Ishikawa (cell line): ENCODE results near the gene EGFR.

ENCODE experiments used
- EP300 ChIP-seq: IDR thresholded peaks from 2 replicates; pipeline ENCODE4 v1.6.1; 2012; ENCODE audit warnings: borderline replicate concordance
- ZBTB7A ChIP-seq: IDR thresholded peaks from 2 replicates; pipeline ENCODE4 v1.6.1; 2012; ENCODE audit warnings: low read depth
- TF ChIP-seq, protein P1 (sequence below): IDR thresholded peaks from 2 replicates; pipeline ENCODE4 v1.6.1; 2012; ENCODE audit warnings: low read depth, mild to moderate bottlenecking

DNA sequence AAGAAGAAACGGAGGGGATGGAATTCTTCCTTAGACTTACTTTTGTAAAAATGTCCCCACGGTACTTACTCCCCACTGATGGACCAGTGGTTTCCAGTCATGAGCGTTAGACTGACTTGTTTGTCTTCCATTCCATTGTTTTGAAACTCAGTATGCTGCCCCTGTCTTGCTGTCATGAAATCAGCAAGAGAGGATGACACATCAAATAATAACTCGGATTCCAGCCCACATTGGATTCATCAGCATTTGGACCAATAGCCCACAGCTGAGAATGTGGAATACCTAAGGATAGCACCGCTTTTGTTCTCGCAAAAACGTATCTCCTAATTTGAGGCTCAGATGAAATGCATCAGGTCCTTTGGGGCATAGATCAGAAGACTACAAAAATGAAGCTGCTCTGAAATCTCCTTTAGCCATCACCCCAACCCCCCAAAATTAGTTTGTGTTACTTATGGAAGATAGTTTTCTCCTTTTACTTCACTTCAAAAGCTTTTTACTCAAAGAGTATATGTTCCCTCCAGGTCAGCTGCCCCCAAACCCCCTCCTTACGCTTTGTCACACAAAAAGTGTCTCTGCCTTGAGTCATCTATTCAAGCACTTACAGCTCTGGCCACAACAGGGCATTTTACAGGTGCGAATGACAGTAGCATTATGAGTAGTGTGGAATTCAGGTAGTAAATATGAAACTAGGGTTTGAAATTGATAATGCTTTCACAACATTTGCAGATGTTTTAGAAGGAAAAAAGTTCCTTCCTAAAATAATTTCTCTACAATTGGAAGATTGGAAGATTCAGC is 187.6 kb downstream of the EGFR start:
- TF ChIP-seq, protein P1, sequence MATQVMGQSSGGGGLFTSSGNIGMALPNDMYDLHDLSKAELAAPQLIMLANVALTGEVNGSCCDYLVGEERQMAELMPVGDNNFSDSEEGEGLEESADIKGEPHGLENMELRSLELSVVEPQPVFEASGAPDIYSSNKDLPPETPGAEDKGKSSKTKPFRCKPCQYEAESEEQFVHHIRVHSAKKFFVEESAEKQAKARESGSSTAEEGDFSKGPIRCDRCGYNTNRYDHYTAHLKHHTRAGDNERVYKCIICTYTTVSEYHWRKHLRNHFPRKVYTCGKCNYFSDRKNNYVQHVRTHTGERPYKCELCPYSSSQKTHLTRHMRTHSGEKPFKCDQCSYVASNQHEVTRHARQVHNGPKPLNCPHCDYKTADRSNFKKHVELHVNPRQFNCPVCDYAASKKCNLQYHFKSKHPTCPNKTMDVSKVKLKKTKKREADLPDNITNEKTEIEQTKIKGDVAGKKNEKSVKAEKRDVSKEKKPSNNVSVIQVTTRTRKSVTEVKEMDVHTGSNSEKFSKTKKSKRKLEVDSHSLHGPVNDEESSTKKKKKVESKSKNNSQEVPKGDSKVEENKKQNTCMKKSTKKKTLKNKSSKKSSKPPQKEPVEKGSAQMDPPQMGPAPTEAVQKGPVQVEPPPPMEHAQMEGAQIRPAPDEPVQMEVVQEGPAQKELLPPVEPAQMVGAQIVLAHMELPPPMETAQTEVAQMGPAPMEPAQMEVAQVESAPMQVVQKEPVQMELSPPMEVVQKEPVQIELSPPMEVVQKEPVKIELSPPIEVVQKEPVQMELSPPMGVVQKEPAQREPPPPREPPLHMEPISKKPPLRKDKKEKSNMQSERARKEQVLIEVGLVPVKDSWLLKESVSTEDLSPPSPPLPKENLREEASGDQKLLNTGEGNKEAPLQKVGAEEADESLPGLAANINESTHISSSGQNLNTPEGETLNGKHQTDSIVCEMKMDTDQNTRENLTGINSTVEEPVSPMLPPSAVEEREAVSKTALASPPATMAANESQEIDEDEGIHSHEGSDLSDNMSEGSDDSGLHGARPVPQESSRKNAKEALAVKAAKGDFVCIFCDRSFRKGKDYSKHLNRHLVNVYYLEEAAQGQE = no peak
- TF ChIP-seq EP300 (no peak), ZBTB7A (no peak)
